Endodermal cell (in vitro differentiated cells): ENCODE data around the gene VPS13D. TPM values are rescaled to one million over a fixed set of nuclear protein-coding genes. Genes with fewer than 3 reads are reported as not detected.
A peak's percentile ranks its signal among the peaks of the same experiment; 100 is the strongest.

Source experiments
- DNase-seq: peaks from one replicate; pipeline ENCODE4 v3.0.0-alpha.2; 2017
- H3K27ac ChIP-seq: 2 replicates; pipeline ENCODE4 v1.5.1; 2013; ENCODE audit warnings: mild to moderate bottlenecking, low read depth, low read length, moderate library complexity
- H3K27me3 ChIP-seq: 2 replicates; pipeline ENCODE4 v1.6.1; 2013; ENCODE audit warnings: mild to moderate bottlenecking, low read length, moderate library complexity; ENCODE audit not compliant: insufficient read depth, control insufficient read depth, poor library complexity, severe bottlenecking
- H3K36me3 ChIP-seq: 2 replicates; pipeline ENCODE4 v1.7.0; 2013; ENCODE audit warnings: mild to moderate bottlenecking, low read length, moderate library complexity; ENCODE audit not compliant: control insufficient read depth, insufficient read depth
- H3K4me1 ChIP-seq: one replicate; pipeline ENCODE4 v1.7.0; 2013; ENCODE audit warnings: low read length; ENCODE audit not compliant: control insufficient read depth, insufficient read depth
- H3K4me3 ChIP-seq: 2 replicates; pipeline ENCODE4 v1.5.1; 2013; ENCODE audit warnings: mild to moderate bottlenecking, low read length, moderate library complexity
- H3K9ac ChIP-seq: 2 replicates; pipeline ENCODE4 v1.6.1; 2013; ENCODE audit warnings: mild to moderate bottlenecking, low read length, moderate library complexity; ENCODE audit not compliant: poor library complexity, severe bottlenecking; ENCODE audit errors: extremely low read depth
- H3K9me3 ChIP-seq: 2 replicates; pipeline ENCODE4 v1.6.1; 2013; ENCODE audit warnings: mild to moderate bottlenecking, low read length, moderate library complexity; ENCODE audit not compliant: control insufficient read depth
- H3K27ac Mint-ChIP-seq: 2 replicates; pipeline ENCODE4 v1.8.0; 2020; ENCODE audit warnings: mixed read lengths
- H3K27me3 Mint-ChIP-seq: 2 replicates; pipeline ENCODE4 v1.8.0; 2021; ENCODE audit warnings: mild to moderate bottlenecking, mixed read lengths; ENCODE audit not compliant: insufficient read depth
- H3K36me3 Mint-ChIP-seq: 2 replicates; pipeline ENCODE4 v1.8.0; 2020; ENCODE audit warnings: low read depth, mixed read lengths
- H3K4me1 Mint-ChIP-seq: 2 replicates; pipeline ENCODE4 v1.8.0; 2020; ENCODE audit warnings: mixed read lengths
- H3K4me3 Mint-ChIP-seq: 2 replicates; pipeline ENCODE4 v1.8.0; 2020; ENCODE audit warnings: mild to moderate bottlenecking, moderate library complexity, mixed read lengths
- H3K9me3 Mint-ChIP-seq: 2 replicates; pipeline ENCODE4 v1.8.0; 2020; ENCODE audit warnings: mild to moderate bottlenecking, mixed read lengths
- WGBS, 2 experiments: methylation state at CpG; one replicate each; pipeline versions ENCODE4 v1.1.5 to v1.1.7; 2013; ENCODE audit warnings: missing lambda C conversion rate in 2 of 2, mixed read lengths in 1 of 2; ENCODE audit not compliant: insufficient coverage in 1 of 2, insufficient read length in 1 of 2; 5-methylcytosine and 5-hydroxymethylcytosine counted together
- total RNA-seq, 2 donors: library from RNA; stranded (reverse); fragmentation: NEBNext Ultra II Directional in 1 of 2; extraction: Animal tissue kit (Norgen Biotek cat#: 25700) in 1 of 2; gene quantifications; 2 replicates in 1 of 2; 3 replicates in 1 of 2; pipeline ENCODE4 v1.2.1, GENCODE V29; 2021
- TF ChIP-seq, protein P1 (sequence below): fragments of 200-600 bp; sonication (generic); conservative IDR thresholded peaks from 2 replicates; pipeline ENCODE4 v1.5.0; 2021; ENCODE audit warnings: antibody characterized with exemption, mild to moderate bottlenecking

Gene VPS13D
- total RNA-seq, 2 donors from 2014 or later, result 32.5 to 36.7 TPM

DNA sequence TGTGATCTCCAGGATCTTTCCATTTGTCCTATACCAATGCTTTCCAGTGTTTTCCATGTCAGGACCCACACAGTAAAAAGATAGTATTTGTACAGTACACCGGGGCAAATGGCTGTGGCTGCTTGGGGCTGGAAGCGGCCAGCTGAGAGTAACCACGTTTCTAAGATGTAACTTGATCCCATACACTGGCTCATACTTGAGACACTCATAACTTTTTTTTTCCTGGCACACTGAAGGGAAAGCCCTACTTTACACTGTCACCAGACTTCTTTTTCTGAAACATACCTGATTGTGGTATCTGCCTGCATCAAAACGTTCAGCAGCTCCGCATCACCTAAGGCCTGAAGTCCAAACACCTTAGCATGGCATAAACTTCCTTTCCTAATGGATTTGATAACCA, 21.6 kb downstream of the VPS13D start:
- Histone ChIP-seq H3K4me3 (no peak overlapping the region), H3K9me3 (no peaks in the 10 kb centered on the region), H3K36me3 (peaks cover 46% of the 10 kb centered on the region), H3K27ac (no peak overlapping the region), H3K4me1 (no peaks in the 10 kb centered on the region), H3K9ac (no peak overlapping the region), H3K27me3 (no peaks in the 10 kb centered on the region)
- Mint-ChIP-seq H3K4me1 (peaks cover 1% of the 10 kb centered on the region), H3K4me3 (no peak overlapping the region), H3K27ac (no peak overlapping the region), H3K36me3 (peaks cover 50% of the 10 kb centered on the region), H3K9me3 (no peaks in the 10 kb centered on the region), H3K27me3 (no peaks in the 10 kb centered on the region)
- TF ChIP-seq, protein P1, sequence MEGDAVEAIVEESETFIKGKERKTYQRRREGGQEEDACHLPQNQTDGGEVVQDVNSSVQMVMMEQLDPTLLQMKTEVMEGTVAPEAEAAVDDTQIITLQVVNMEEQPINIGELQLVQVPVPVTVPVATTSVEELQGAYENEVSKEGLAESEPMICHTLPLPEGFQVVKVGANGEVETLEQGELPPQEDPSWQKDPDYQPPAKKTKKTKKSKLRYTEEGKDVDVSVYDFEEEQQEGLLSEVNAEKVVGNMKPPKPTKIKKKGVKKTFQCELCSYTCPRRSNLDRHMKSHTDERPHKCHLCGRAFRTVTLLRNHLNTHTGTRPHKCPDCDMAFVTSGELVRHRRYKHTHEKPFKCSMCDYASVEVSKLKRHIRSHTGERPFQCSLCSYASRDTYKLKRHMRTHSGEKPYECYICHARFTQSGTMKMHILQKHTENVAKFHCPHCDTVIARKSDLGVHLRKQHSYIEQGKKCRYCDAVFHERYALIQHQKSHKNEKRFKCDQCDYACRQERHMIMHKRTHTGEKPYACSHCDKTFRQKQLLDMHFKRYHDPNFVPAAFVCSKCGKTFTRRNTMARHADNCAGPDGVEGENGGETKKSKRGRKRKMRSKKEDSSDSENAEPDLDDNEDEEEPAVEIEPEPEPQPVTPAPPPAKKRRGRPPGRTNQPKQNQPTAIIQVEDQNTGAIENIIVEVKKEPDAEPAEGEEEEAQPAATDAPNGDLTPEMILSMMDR, result no peak
- WGBS, 2 experiments, result 91 to 93% methylated on average over 5 of the region's 5 CpGs
- DNase-seq, result no peak

DNA sequence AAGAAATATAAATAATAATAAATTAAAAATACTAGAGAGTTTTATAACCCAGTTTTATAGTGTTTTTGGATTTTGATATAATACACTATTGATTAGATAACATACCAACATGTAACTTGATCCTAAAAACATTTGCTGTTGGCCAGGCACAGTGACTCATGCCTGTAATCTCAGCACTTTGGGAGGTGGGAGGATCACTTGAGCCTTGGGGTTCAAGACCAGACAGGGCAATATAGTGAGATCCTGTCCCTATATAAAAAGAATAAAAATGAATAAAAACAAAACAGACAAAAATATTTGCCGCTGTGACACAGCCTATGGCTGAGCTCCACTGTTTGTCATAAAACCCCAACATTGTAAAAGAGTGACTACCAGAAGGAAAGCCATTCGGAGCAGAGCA, 26.1 kb downstream of the VPS13D start:
- DNase-seq, result no peak
- Mint-ChIP-seq H3K27ac (no peak overlapping the region), H3K27me3 (no peaks in the 10 kb centered on the region), H3K36me3 (peaks cover 54% of the 10 kb centered on the region), H3K4me3 (no peak overlapping the region), H3K4me1 (peaks cover 20% of the 10 kb centered on the region), H3K9me3 (no peaks in the 10 kb centered on the region)
- peaks cover 8% of the 10 kb centered on the region for H3K4me1 ChIP-seq
- H3K27me3 ChIP-seq, result no peaks in the 10 kb centered on the region
- no peak overlapping the region for H3K4me3 ChIP-seq
- no peaks in the 10 kb centered on the region for H3K9me3 ChIP-seq
- TF ChIP-seq, protein P1, result no peak
- peaks cover 46% of the 10 kb centered on the region for H3K36me3 ChIP-seq
- no peak overlapping the region for H3K9ac ChIP-seq
- no peak overlapping the region for H3K27ac ChIP-seq
- 95 to 100% methylated on average over 2 of the region's 2 CpGs for WGBS, 2 experiments

DNA sequence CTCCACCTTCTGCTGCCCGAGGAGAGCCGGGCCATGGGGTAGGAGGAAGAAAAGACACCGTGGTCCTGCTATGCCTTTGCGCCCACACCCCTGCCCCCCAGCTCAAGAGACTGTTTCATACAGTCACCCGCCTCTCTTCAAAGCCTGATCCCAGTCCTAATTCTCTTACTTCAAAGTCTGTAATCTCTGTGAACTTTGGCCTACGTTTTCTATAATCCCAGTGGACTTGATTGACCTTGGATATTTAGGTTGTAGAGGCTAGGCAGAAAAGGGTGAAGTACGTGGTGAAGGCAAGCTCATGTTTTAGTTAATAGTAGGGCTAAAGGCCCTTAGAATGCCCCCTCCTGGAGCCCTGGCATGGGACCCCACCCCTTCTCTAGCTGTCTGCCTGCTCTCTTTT, 28.4 kb downstream of the VPS13D start:
- 90 to 94% methylated on average over 2 to 7 of the region's 7 CpGs for WGBS, 2 experiments
- H3K27me3 Mint-ChIP-seq, result no peaks in the 10 kb centered on the region

More for the DNA sequence above, 28.4 kb downstream of the VPS13D start:
- H3K4me3 Mint-ChIP-seq, result no peak overlapping the region
- H3K27ac ChIP-seq, result no peak overlapping the region
- peaks cover 20% of the 10 kb centered on the region for H3K4me1 Mint-ChIP-seq
- H3K27me3 ChIP-seq, result no peaks in the 10 kb centered on the region
- H3K4me1 ChIP-seq, result peaks cover 8% of the 10 kb centered on the region
- no peak overlapping the region for H3K4me3 ChIP-seq
- TF ChIP-seq, protein P1, result no peak
- H3K36me3 Mint-ChIP-seq, result peaks cover 63% of the 10 kb centered on the region
- peaks cover 60% of the 10 kb centered on the region for H3K36me3 ChIP-seq
- peaks cover 4% of the 10 kb centered on the region for H3K9me3 ChIP-seq
- DNase-seq, result no peak
- H3K9ac ChIP-seq, result no peak overlapping the region
- H3K9me3 Mint-ChIP-seq, result no peaks in the 10 kb centered on the region
- peak overlapping the region; percentile 62 for H3K27ac Mint-ChIP-seq
